Thoracic aorta (tissue), 2 donors: Measurements from ENCODE around the gene TSG101. TPM values are rescaled to one million over a fixed set of nuclear protein-coding genes. Genes with fewer than 3 reads are reported as not detected.

Source experiments
- ATAC-seq: fragments of 150-250 bp; one replicate; pipeline ENCODE4 v1.8.0; 2017; ENCODE audit warnings: low read depth; ENCODE audit not compliant: insufficient number of reproducible peaks, low FRiP score
- DNase-seq: peaks from one replicate; pipeline ENCODE4 v3.0.0-alpha.2; 2020; ENCODE audit warnings: low spot score
- H3K27ac ChIP-seq, 2 donors: fragments of 200-600 bp; sonication (generic); 1 replicate in 1 of 2; 2 replicates in 1 of 2; pipeline ENCODE4 v1.5.1; 2016; ENCODE audit warnings: mild to moderate bottlenecking in 2 of 2, moderate library complexity in 2 of 2
- H3K27me3 ChIP-seq: fragments of 200-600 bp; sonication (generic); replicated peaks from 2 replicates; pipeline ENCODE4 v1.6.0; 2016; ENCODE audit warnings: mild to moderate bottlenecking; ENCODE audit not compliant: insufficient read depth
- H3K36me3 ChIP-seq: fragments of 200-600 bp; sonication (generic); one replicate; pipeline ENCODE4 v1.5.1; 2016
- H3K4me1 ChIP-seq, 2 donors: fragments of 200-600 bp; sonication (generic); 1 replicate in 1 of 2; 2 replicates in 1 of 2; pipeline versions ENCODE4 v1.5.1 to v1.6.0; 2016; ENCODE audit warnings: low read depth in 2 of 2, mild to moderate bottlenecking in 1 of 2; ENCODE audit not compliant: control insufficient read depth in 1 of 2
- H3K4me3 ChIP-seq: fragments of 200-600 bp; sonication (generic); 2 replicates; pipeline ENCODE4 v1.5.1; 2016; ENCODE audit warnings: mild to moderate bottlenecking
- H3K9me3 ChIP-seq: fragments of 200-600 bp; sonication (generic); 2 replicates; pipeline ENCODE4 v1.5.1; 2016
- CTCF ChIP-seq: fragments of 200-600 bp; sonication (generic); IDR thresholded peaks from one replicate; pipeline ENCODE4 v1.5.1; 2019; ENCODE audit warnings: antibody characterized with exemption
- total RNA-seq, 2 donors: library from RNA; depleted of rRNA; stranded (reverse); fragments of >200 nt; gene quantifications; one replicate each; pipeline versions ENCODE4 v1.1.0 to v1.2.3, GENCODE V29; 2016

Gene TSG101
- total RNA-seq, 2 donors from 2014 or later: 67.0 to 68.4 TPM

DNA sequence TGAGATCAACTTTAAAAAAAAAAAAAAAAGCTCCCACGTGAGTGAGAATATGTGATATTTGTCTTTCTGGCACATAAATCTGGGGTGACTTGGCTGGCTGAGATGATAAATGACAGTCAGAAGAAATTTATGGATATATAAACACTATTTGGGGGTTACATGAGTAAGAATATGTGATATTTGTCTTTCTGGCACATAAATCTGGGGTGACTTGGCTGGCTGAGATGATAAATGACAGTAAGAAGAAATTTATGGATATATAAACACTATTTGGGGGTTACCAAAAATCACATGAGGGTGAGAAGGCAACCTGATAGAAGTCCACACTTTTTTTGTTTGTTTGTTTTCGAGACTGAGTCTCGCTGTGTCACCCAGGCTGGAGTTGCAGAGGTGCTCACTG, 6.6 kb upstream of the TSG101 start:
- DNase-seq (no peak), ATAC-seq (no peak)
- Histone ChIP-seq H3K9me3 (no peaks in the 10 kb centered on the region), H3K4me1 (no peaks in the 10 kb centered on the region), H3K27me3 (no peaks in the 10 kb centered on the region), H3K36me3 (no peaks in the 10 kb centered on the region), H3K27ac (no peak overlapping the region), H3K4me3 (no peak overlapping the region)
- no peak for TF ChIP-seq CTCF

DNA sequence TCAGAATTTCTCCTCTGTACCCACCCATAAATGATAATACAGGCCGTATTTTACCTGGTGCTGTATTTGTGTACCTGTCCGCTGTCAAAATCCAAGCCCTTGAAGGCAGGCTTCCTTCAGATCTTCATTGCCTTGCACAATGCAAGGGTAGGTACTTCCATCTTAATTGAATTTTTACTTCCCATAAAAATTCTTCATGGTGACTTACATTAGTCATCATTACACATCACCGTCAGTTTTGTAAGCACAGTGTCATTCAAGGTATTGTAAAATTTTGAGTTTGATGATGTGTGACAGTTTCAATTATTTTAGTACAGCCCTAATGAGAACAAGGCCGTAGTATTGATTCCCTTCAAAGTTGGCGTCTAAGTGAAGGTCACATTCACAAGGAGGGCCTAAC, 770 bp upstream of the TSG101 start:
- Histone ChIP-seq H3K27me3 (no peaks in the 10 kb centered on the region), H3K27ac (peak overlapping the region; percentile 92 to 96), H3K36me3 (no peaks in the 10 kb centered on the region), H3K4me3 (peak overlapping the region; percentile 97), H3K4me1 (peaks cover 12 to 23% of the 10 kb centered on the region in 2 donors), H3K9me3 (no peaks in the 10 kb centered on the region)
- DNase-seq (no peak), ATAC-seq (peak; percentile 22)
- no peak for TF ChIP-seq CTCF

DNA sequence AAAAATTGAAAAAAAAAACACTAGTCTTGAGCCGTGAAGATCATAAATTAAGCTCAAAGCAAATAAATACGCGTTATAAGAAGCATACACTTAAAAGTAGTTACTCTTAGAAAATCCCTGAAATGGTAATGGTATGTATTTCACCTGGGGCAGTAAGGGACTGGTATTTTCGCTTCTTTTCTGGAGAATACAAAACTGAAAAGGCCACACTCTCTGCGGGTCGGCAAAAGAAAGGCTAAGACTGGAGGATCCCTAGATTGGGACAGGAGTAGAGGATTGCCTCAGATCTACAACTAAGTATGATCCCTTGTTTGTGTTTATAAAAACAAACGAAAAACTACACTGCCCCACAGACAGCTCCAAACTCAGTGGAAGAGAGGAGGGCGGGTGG, 617 bp downstream of the TSG101 start:
- H3K36me3 ChIP-seq: no peaks in the 10 kb centered on the region
- ATAC-seq (no peak), DNase-seq (no peak)
- H3K9me3 ChIP-seq: no peaks in the 10 kb centered on the region
- H3K27ac ChIP-seq: peak overlapping the region; percentile 92 to 96
- H3K4me1 ChIP-seq: peaks cover 12 to 23% of the 10 kb centered on the region in 2 donors
- TF ChIP-seq CTCF: no peak
- H3K4me3 ChIP-seq: peak overlapping the region; percentile 97
- no peaks in the 10 kb centered on the region for H3K27me3 ChIP-seq

DNA sequence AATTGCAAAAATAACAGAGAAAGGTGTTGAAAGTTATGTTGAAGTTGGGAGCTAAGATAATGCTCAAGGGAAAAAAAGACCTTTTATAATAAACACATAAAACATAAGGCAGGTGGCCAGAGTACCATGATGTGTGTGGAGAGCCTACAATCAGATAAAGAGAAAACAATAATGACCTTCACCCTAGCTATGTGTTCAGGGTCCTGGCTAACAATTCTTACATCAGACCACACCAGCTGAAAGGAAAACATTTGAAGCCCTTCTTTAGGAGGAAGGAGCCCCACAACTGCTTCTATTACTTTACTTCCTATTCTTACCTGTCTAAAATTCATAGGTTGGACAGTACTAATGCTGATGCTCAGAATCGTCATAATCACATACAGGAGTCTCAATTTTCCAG, 2.5 kb downstream of the TSG101 start:
- Histone ChIP-seq H3K27ac (no peak overlapping the region), H3K9me3 (no peaks in the 10 kb centered on the region), H3K4me1 (peaks cover 12 to 23% of the 10 kb centered on the region in 2 donors), H3K27me3 (no peaks in the 10 kb centered on the region), H3K36me3 (no peaks in the 10 kb centered on the region), H3K4me3 (no peak overlapping the region)
- ATAC-seq (no peak), DNase-seq (no peak)
- no peak for TF ChIP-seq CTCF

GRCh38 chr11:18523084-18523483, 3.7 kb downstream of the TSG101 start:
- H3K27me3 ChIP-seq: no peaks in the 10 kb centered on the region
- DNase-seq (no peak), ATAC-seq (no peak)
- no peak overlapping the region for H3K27ac ChIP-seq
- H3K4me1 ChIP-seq: peaks cover 12 to 23% of the 10 kb centered on the region in 2 donors
- no peaks in the 10 kb centered on the region for H3K9me3 ChIP-seq
- H3K36me3 ChIP-seq: peaks cover 4% of the 10 kb centered on the region
- TF ChIP-seq CTCF: no peak
- no peak overlapping the region for H3K4me3 ChIP-seq
